Activated CD8-positive, alpha-beta memory T cell treated with anti-CD3 and anti-CD28 coated beads, Interleukin-2, amount 50 U/mL, for 4 hours (primary cell): Measurements from ENCODE around the gene NRM.

Source experiments
- DNase-seq: peaks from one replicate; pipeline ENCODE4 v3.0.0-alpha.2; 2020

NRM gene

DNA sequence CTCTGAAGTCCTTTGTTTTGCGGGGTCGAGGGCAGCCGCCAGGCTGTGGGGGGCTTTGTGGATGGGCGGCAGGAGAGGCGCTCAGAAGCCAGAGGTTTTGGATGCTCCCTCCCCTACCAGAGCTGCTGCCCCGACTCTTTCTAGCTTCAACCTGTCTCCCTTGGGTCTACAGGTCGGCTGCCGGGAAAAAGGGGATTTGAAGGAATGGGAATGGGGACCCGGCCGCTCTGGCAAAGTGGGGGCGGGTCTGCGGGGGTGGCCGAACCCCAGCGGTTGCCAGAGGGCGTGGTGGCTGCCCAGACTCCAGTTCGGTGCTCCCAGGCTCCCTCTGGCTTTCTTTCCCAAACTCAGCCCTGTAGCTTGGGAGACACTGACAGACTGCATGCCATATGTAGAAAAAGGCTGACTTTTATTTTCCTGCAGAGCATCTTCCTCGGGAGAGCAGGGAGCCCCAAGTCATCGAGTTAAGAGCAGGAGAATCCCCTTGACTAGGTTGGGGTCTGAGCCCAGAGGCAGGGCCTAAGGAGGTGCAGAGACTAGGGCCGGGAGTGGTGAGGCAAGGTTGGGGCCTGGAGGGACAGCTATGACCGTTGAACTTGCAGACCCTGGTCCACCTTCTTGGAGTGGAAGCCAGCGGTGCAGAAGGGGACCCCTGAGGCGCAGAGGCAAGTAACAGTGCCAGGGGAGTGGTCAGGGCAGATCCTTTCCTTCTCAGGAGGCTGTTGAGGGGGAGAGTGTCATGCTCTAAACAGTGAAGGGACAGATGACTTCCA is 2.9 kb downstream of the NRM start:
- DNase-seq: no peak

DNA sequence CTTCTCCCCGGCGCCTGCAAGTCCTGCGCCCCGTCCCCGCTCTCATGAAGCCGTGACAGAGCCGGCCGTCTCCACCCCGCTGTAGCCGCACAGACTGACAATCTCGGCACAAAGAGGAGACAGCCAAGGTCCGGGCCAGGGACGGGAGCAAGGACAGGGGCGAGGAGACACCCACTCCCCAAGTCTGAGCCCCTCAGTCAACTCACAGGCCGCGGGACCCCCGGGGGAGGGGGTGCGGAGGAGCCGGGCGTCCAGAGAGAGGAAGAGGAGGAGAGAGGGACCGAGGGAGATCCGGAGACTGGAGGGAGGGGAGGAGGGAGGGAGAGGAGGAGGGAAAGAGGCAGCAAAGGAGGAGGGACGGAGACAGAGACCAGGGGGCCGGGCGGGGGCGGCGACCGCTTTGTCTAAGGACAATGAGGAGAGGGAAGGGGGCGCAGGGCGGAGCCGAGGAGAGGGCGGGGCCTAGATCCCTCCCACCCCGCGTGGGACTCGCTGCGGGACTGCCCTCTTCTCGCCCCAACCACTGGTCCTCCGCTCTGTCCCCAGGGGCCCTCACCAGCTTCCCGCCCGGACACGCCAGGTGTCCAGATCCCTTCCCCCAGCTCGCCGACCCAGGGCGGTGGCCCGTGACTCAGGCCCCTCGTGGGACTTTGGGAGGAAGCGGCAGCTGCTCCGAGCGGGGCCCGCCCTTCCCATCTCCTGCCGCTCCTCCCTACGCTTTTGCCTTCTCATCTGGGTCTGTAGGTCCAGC is 3.7 kb downstream of the NRM start:
- DNase-seq: peak; percentile 74

DNA sequence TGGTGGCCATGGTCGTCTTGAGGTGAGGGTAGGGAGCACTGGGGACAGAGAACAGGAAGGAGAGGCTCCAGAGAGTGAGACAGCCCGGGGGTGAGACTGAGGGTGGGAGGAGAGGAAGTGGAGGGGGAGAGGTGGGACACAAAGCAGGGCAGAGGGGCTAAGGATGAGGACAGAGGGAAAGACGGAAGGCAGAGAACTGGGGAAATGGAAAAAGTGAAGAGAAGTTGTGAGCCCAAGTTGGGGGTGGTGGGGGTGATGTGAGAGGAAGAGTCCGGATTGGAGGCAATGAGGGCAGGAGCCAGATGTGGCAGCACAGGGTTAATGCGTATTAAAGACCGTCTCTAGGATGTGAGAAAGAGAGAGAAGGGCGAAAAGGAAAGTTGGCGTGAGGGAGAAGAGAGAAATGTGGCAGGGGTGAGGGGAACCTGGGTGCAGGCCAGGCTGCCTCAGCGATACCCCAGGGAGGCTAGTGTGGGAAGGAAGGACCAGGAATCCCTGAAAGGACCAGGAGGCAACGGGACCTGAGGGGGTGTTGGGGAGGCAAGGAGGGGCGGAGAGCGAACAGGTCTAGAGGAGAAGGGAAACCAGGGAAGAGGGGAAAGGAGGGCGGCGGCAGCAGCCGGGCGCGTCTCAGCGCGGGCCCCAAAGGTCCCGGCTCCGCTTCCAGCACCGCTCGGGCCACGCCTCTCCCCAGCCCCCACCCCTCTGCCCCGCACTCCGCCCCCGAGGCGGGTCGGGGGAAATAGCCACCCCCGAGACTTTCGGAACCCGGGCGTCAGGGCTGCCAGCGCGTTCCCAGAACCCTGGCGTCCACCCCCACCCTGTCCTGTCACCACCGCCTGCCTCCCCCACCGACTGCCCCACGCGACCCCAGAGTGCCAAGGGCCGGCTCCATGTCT is 4.5 kb downstream of the NRM start, which contains the start of gene PPP1R18:
PPP1R18 (minus strand) TSS at position 637 of the 899 bp plus-strand sequence; CDS start at position 10, 627 bp downstream.
- DNase-seq: peak; percentile 82

DNA sequence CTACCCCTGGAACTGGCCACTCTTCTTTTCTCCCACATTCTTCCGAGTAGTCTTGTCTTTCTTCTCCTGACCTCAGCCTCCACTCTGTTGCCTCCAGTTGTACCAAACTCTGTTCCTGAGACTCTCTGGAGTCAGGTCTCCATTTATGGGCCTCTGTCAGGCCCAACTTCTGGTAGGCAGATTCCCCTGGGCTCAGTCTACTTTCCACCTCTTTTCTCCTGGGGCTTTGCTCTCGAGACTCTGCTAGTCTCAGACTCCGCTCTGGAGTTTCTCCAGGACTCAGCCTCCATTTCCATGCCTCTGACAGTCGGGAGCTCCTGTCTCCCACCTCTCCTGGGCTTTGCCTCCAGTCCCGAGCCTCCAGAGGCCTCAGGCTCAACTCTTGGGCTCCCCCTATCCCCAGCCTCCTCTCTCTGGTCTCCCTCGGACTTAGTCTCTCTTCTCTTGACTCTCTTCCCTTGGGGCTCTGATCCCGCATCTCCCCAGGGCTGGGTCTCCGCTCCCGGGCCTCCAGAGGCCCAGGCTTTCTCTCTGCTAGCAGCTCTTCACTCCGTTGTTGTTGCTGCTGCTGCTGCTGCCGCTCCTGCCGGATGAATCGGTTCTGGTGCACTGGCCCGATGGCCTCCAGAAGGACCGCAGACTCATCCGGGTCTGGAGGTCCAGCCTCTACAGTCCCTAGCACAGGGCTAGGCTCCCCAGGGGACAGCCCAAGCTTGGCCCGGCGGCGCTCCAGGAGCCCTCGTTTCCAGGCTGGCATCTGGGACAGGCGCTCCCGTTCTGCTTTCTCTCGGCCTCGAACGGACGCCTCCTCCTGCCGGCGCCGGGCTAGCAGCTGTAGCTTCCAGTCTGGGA is 5.4 kb downstream of the NRM start:
- DNase-seq: no peak

DNA sequence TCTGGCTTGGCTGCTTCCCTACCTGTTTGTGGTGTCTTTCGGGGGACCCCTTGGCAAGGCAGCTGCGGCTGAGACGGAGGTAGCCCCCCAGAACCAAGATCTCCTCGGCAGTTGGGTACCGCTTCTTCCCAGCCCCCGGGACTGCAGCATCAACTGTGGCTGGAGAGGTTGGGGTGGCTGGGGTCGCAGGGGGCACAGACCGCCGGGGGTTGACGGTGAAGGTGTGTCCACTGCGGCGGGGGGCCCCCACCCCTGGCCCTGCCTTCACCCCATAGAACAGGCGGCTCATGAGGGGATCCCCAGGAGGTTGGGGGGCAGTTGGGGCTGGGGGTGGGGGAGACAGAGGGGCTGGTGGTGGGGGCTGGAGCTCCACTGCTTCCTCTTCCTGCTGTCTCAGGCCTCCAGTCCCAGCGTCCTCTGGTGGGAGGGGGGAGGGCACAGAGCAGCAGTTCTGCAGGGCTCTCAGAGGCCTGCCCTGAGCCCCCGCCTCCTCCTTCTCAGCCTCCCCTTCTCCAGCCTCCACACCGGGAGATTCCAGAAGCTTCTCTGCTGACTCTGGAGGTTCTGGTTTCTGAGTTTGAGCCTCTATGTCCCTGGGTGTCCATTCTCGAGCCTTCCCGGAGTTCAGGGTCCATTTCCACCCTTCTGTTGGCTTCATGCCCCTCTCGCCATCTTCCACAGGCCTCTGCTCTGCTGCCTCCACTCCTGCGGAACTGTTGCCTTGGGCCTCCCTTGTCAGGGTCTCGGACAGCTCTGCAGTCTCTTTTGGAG is 6.2 kb downstream of the NRM start:
- DNase-seq: peak; percentile 51

- no peak for DNase-seq
Measured at GRCh38 chr6:30683980-30684338, 6.8 kb downstream of the NRM start.

- no peak for DNase-seq
Measured at GRCh38 chr6:30683183-30683979, 7.4 kb downstream of the NRM start.

- DNase-seq: peak; percentile 86
Measured at GRCh38 chr6:30682143-30683117, 8.4 kb downstream of the NRM start.

GRCh38 chr6:30681766-30682142 is 9.0 kb downstream of the NRM start:
- no peak for DNase-seq

DNA sequence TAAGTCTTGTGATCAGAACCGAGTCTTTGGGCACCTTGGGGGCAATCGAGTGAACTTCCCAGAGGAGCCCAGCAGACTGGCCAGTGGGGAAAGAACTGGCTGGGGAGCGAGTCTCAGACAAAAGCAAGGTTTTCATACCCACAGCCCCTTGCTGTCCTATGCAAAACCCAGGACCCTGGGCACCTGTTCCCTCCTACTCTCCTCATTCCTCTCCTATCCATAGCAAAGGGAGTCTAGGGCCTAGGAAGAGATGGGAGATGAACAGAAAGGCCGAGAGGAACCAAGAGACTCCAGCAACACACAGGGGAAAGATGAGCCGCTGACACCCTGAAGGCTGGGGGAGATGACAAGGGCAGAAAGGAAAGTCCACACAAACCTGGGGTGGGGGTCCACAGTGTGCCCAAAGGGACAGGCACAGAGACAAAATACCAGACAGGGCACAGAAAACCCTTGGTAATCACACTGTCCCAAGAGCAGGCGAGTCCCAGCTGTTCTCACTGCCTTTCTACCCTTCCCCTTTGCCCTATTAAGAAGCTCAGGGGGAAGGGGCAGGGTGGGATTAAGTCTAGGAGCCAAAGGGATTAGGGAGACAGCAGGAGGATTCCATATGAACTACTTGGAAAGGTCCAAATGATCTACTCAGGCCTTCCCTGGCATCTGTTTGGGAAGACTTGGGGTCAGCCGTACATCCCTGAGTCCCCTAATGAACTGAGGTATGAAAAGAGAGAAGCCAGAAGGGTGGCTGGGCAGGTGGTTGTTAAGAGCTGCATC is 10.8 kb downstream of the NRM start:
- no peak for DNase-seq

- peak; percentile 95 for DNase-seq
Measured at GRCh38 chr6:30678964-30679726, 11.6 kb downstream of the NRM start.

- DNase-seq: no peak
Measured at GRCh38 chr6:30676660-30677285, 14.0 kb downstream of the NRM start.

- peak; percentile 91 for DNase-seq
Measured at GRCh38 chr6:30672445-30673253, 18.1 kb downstream of the NRM start, which contains the start of gene DHX16. DHX16 (minus strand) TSS chr6:30673006; CDS start chr6:30672841, 165 bp downstream.

DNA sequence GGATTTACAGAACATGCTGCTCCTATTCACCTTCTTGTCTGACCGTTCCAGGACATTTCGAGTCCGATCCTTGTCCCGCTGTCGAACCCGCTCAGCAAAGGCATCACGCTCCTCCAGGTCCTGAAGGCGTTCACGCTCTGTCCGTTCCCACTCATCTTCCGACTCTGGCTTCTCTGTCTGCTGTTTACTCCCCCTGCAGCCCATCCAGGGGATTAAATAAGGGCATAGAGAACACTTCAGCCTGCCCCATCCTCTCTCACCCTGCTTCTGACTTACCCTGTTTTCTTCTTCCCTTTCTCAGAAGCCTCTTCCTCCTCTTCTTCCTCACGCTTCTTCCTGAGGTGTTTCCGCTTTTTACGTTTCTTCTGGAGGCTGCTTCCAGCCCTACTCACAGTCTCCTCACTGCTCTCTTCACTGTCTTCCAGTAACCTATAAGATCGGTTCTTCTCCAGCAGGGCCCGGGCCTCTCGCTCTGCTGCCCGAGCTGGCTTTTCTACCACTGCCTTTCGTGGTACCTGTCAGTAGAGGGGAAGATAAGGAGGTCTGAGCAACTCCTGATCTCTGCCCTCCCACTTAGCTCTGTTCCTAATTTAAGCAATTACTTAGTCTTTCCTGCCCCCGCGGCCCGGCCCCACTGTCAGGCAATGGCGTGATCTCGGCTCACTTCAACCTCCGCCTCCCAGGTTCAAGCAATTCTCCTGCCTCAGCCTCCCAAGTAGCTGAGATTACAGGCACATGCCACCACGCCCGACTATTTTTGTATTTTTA is 19.8 kb downstream of the NRM start:
- no peak for DNase-seq

- peak; percentile 70 for DNase-seq
Measured at GRCh38 chr6:30666300-30666699, 24.5 kb downstream of the NRM start.
